C4-2B (cell line): ENCODE data around the gene NEAT1.

ENCODE experiments used
- H3K27ac ChIP-seq: fragments of 450-650 bp; 2 replicates; pipeline ENCODE4 v1.5.1; 2017
- ZFX ChIP-seq: fragments of 450-650 bp; IDR thresholded peaks from 2 replicates; pipeline ENCODE4 v1.6.1; 2017
- TF ChIP-seq, protein P1 (sequence below): fragments of 450-650 bp; conservative IDR thresholded peaks from 2 replicates; pipeline ENCODE4 v1.5.1; 2017; ENCODE audit warnings: mild to moderate bottlenecking

NEAT1 gene

DNA sequence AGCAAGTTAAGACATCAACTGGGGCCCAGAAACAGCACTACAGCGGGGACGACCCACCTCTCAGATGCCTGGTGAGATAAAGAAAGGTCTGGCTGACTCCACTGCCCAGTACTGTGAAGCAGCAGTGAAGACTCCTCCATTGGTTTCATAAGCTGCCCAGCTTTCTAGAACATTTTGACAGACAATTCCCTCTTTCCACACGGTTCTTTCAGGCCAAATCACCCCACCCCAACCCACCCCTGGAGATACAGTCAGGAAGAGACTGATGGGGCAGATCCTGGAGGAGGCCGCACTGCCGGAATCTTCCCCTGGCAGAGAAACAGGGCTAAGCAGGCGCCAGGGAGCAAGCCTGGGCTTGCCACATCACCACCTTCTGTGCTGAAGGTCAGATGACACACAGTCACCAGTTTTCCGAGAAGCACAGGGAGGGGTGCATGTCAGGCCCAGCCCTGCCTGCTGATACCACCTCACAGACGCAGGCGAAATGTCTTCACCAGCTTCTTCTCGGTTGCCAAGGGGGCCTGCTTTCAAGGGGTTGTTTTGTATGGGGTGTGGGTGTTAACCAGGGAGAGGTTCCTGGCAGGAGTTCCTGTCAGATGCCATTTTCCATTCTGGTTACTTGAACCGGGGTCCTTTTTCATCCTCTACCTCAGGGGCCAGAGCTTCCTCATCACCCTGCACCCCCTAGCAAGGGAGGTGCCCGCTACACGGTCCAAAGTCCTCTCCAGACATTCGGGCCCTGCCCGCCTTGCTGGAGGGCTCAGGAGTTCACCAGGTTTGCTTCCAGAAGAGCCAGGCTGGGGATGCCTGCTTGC, 1.4 kb upstream of the NEAT1 start:
- TF ChIP-seq ZFX, result 0 out of 2 replicates have a peak, but pooled peaks have one; percentile 12
- TF ChIP-seq, protein P1, sequence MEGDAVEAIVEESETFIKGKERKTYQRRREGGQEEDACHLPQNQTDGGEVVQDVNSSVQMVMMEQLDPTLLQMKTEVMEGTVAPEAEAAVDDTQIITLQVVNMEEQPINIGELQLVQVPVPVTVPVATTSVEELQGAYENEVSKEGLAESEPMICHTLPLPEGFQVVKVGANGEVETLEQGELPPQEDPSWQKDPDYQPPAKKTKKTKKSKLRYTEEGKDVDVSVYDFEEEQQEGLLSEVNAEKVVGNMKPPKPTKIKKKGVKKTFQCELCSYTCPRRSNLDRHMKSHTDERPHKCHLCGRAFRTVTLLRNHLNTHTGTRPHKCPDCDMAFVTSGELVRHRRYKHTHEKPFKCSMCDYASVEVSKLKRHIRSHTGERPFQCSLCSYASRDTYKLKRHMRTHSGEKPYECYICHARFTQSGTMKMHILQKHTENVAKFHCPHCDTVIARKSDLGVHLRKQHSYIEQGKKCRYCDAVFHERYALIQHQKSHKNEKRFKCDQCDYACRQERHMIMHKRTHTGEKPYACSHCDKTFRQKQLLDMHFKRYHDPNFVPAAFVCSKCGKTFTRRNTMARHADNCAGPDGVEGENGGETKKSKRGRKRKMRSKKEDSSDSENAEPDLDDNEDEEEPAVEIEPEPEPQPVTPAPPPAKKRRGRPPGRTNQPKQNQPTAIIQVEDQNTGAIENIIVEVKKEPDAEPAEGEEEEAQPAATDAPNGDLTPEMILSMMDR, result no peak
- peak overlapping the region; percentile 99 for H3K27ac ChIP-seq

DNA sequence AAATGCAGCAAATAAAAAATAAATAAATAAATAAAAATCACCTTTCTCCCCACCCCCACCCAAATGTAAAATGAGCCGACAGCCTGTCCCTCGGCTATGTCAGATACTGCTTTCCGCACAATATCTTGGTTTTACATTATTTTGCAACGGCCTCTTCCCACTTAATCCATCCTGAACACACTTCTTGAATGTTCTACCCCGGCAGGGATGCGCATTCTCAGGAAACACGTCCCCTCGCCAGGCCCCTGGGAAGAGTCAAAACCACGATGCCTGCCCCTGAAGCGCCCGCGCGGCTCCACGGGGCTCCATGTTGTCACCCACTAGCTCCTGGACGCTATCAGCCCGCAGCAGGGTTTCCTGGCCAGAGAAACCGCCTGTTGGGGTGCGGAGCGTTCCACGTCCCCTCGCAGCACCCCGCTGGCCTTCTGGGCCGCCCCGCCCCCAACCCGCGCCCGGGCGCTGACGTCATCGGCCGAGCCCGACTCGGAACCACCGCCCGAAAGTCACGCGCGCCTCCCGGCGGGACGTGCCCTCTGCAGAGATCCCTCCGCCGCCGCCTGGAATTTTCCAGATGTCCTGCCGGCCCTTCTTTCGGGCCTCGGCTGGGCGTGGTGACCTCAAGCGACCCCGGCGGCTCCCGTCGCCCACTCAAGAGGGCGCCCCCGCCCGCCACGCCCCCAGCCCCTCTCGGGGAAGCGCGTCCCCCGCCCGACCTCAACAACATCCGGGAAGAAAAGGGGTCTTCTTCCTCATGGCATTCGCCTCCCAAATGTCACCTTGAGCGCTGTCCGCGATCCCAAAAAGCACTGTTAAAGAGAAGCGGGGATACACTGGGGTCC, 585 bp upstream of the NEAT1 start:
- peak overlapping the region; percentile 99 for H3K27ac ChIP-seq
- TF ChIP-seq, protein P1, result no peak; the same call in 1 of the 2 replicates
- no peak for TF ChIP-seq ZFX

DNA sequence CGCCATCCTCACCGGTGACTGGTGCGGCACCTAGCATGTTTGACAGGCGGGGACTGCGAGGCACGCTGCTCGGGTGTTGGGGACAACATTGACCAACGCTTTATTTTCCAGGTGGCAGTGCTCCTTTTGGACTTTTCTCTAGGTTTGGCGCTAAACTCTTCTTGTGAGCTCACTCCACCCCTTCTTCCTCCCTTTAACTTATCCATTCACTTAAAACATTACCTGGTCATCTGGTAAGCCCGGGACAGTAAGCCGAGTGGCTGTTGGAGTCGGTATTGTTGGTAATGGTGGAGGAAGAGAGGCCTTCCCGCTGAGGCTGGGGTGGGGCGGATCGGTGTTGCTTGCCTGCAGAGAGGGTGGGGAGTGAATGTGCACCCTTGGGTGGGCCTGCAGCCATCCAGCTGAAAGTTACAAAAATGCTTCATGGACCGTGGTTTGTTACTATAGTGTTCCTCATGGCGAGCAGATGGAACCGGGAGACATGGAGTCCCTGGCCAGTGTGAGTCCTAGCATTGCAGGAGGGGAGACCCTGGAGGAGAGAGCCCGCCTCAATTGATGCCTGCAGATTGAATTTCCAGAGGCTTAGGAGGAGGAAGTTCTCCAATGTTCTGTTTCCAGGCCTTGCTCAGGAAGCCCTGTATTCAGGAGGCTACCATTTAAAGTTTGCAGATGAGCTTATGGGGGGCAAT, 1.1 kb downstream of the NEAT1 start:
- H3K27ac ChIP-seq, result peak overlapping the region; percentile 99
- 0 out of 2 replicates have a peak, but pooled peaks have one; percentile 34 for TF ChIP-seq ZFX
- TF ChIP-seq, protein P1, result no peak

DNA sequence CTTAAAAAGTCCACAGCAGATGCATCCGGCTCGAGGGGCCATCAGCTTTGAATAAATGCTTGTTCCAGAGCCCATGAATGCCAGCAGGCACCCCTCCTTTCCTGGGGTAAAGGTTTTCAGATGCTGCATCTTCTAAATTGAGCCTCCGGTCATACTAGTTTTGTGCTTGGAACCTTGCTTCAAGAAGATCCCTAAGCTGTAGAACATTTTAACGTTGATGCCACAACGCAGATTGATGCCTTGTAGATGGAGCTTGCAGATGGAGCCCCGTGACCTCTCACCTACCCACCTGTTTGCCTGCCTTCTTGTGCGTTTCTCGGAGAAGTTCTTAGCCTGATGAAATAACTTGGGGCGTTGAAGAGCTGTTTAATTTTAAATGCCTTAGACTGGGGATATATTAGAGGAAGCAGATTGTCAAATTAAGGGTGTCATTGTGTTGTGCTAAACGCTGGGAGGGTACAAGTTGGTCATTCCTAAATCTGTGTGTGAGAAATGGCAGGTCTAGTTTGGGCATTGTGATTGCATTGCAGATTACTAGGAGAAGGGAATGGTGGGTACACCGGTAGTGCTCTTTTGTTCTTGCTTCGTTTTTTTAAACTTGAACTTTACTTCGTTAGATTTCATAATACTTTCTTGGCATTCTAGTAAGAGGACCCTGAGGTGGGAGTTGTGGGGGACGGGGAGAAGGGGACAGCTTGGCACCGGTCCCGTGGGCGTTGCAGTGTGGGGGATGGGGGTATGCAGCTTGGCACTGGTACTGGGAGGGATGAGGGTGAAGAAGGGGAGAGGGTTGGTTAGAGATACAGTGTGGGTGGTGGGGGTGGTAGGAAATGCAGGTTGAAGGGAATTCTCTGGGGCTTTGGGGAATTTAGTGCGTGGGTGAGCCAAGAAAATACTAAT, 1.9 kb downstream of the NEAT1 start:
- H3K27ac ChIP-seq, result peak overlapping the region; percentile 99
- no peak for TF ChIP-seq ZFX
- TF ChIP-seq, protein P1, result no peak

DNA sequence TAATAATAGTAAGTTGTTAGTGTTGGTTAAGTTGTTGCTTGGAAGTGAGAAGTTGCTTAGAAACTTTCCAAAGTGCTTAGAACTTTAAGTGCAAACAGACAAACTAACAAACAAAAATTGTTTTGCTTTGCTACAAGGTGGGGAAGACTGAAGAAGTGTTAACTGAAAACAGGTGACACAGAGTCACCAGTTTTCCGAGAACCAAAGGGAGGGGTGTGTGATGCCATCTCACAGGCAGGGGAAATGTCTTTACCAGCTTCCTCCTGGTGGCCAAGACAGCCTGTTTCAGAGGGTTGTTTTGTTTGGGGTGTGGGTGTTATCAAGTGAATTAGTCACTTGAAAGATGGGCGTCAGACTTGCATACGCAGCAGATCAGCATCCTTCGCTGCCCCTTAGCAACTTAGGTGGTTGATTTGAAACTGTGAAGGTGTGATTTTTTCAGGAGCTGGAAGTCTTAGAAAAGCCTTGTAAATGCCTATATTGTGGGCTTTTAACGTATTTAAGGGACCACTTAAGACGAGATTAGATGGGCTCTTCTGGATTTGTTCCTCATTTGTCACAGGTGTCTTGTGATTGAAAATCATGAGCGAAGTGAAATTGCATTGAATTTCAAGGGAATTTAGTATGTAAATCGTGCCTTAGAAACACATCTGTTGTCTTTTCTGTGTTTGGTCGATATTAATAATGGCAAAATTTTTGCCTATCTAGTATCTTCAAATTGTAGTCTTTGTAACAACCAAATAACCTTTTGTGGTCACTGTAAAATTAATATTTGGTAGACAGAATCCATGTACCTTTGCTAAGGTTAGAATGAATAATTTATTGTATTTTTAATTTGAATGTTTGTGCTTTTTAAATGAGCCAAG, 2.7 kb downstream of the NEAT1 start:
- H3K27ac ChIP-seq, result peak overlapping the region; percentile 99
- no peak for TF ChIP-seq ZFX
- TF ChIP-seq, protein P1, result no peak; the same call in 1 of the 2 replicates
